HL-60 (cell line): ENCODE data around the gene NFASC.
A peak's percentile ranks its signal among the peaks of the same experiment; 100 is the strongest.

ENCODE experiments used
- DNase-seq, 2 experiments: peaks; one replicate each; pipeline ENCODE4 v3.0.0-alpha.2; 2010 to 2020; ENCODE audit warnings: low read depth in 1 of 2, low spot score in 1 of 2
- H3K27ac ChIP-seq: fragments of 250-450 bp; sonication (Bioruptor Pico); replicated peaks from 2 replicates; pipeline ENCODE4 v1.5.1; 2020; ENCODE audit warnings: mild to moderate bottlenecking, moderate library complexity
- H3K27me3 ChIP-seq: fragments of 250-450 bp; sonication (Bioruptor Pico); 2 replicates; pipeline ENCODE4 v1.5.1; 2021; ENCODE audit warnings: mild to moderate bottlenecking, moderate library complexity; ENCODE audit not compliant: insufficient read depth, poor library complexity, severe bottlenecking
- H3K4me3 ChIP-seq: replicated peaks from 2 replicates; pipeline ENCODE4 v1.5.1; 2011; ENCODE audit warnings: mild to moderate bottlenecking, control low read depth, low read length; ENCODE audit not compliant: insufficient read depth
- CTCF ChIP-seq: IDR thresholded peaks from one replicate; pipeline ENCODE4 v1.5.1; 2011; ENCODE audit warnings: low read length, control low read depth, inconsistent platforms; ENCODE audit not compliant: insufficient read depth
- GABPA ChIP-seq: IDR thresholded peaks from 2 replicates; pipeline ENCODE4 v1.6.1; 2012; ENCODE audit warnings: low read depth
- POLR2AphosphoS5 ChIP-seq: IDR thresholded peaks from 2 replicates; pipeline ENCODE4 v1.6.1; 2012; ENCODE audit warnings: low read depth
- REST ChIP-seq: IDR thresholded peaks from 2 replicates; pipeline ENCODE4 v1.6.1; 2012; ENCODE audit warnings: low read depth; ENCODE audit not compliant: insufficient replicate concordance
- SPI1 ChIP-seq: IDR thresholded peaks from 2 replicates; pipeline ENCODE4 v1.6.1; 2012; ENCODE audit warnings: low read depth, mild to moderate bottlenecking, borderline replicate concordance

The NFASC gene

GRCh38 chr1:205061665-205062069 lies 191.0 kb downstream of the NFASC start:
- Histone ChIP-seq H3K27ac (no peak overlapping the region), H3K4me3 (no peak overlapping the region), H3K27me3 (no peaks in the 10 kb centered on the region)
- no peak for TF ChIP-seq POLR2AphosphoS5
- TF ChIP-seq REST: no peak
- TF ChIP-seq CTCF: peak; percentile 85
- DNase-seq: peak; percentile 24 to 75

- Histone ChIP-seq H3K4me3 (no peak overlapping the region), H3K27me3 (no peaks in the 10 kb centered on the region), H3K27ac (no peak overlapping the region)
- TF ChIP-seq REST: no peak
- TF ChIP-seq CTCF: no peak
- no peak for TF ChIP-seq SPI1
- TF ChIP-seq GABPA: no peak
- TF ChIP-seq POLR2AphosphoS5: no peak
- no peak for DNase-seq
These were observed 191.7 kb downstream of the NFASC start for GRCh38 chr1:205062319-205062718.

- no peak overlapping the region for H3K4me3 ChIP-seq
- H3K27me3 ChIP-seq: no peaks in the 10 kb centered on the region
- H3K27ac ChIP-seq: no peak overlapping the region
- no peak for TF ChIP-seq REST
- no peak for TF ChIP-seq SPI1
- DNase-seq: no peak
These were observed 192.2 kb downstream of the NFASC start for GRCh38 chr1:205062895-205063294.

GRCh38 chr1:205064301-205064700 lies 193.6 kb downstream of the NFASC start:
- DNase-seq: no peak
- H3K27me3 ChIP-seq: no peaks in the 10 kb centered on the region
- H3K27ac ChIP-seq: no peak overlapping the region
- no peak overlapping the region for H3K4me3 ChIP-seq
- TF ChIP-seq REST: no peak
- no peak for TF ChIP-seq GABPA
- no peak for TF ChIP-seq POLR2AphosphoS5
- no peak for TF ChIP-seq SPI1
- TF ChIP-seq CTCF: no peak
